H54 (cell line): ENCODE measurements around the gene ABCF2.

ENCODE experiments used
- DNase-seq: peaks from one replicate; pipeline ENCODE4 v3.0.0; 2011; ENCODE audit warnings: low spot score, mixed read lengths; ENCODE audit not compliant: insufficient read length
- FAIRE-seq: peaks from 3 replicates; lab custom pipeline; 2011; peaks lifted over from hg19 to GRCh38; lab: Jason Lieb, UNC
- POLR2A ChIP-seq: IDR thresholded peaks from 2 replicates; pipeline ENCODE4 v1.6.1; 2011; ENCODE audit warnings: low read depth, mild to moderate bottlenecking, low read length

The ABCF2 gene

GRCh38 chr7:151242159-151243044 is 15.4 kb upstream of the ABCF2 start:
- TF ChIP-seq POLR2A = no peak
- no peak for FAIRE-seq
- DNase-seq = no peak

DNA sequence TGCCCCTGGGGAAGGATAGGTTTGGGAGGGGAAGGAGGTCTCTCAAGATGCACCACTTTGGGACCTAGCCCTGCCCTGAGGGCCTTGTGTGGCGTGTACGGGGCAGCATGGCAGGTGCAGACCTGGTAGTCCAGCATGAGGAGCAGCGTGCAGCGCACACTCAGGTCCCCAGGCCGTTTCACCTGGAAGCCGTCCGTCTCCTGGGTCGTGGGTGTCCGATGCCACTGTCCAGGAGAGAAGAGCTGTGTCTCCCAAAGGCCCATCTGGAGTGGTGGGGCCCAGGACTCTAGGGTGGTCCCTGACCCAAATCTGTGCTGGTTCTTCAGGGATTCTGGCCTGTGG is 14.7 kb upstream of the ABCF2 start:
- TF ChIP-seq POLR2A = no peak
- no peak for DNase-seq
- no peak for FAIRE-seq

GRCh38 chr7:151240942-151241754 is 14.1 kb upstream of the ABCF2 start:
- FAIRE-seq (no peak), DNase-seq (no peak)
- no peak for TF ChIP-seq POLR2A

DNA sequence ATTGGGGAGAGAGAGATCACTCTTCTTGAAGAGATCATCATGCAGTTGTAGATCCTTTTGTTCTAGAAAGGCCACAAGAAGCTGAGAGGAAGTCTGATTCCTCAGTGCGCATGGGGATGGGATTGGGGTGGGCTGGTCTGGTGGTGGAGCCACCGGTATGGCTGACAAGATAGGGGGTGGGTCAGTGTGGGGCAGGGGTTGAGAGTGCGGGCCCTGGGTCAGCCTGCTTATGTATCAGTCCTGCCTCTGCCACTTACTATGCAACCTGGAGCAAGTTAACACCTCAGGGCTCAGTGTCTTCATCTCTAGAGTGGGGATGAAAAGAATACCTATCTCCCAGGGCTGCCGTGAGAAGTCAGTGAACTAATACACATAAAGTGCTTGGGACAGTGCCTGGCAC is 13.5 kb upstream of the ABCF2 start:
- FAIRE-seq (no peak), DNase-seq (no peak)
- TF ChIP-seq POLR2A = no peak

DNA sequence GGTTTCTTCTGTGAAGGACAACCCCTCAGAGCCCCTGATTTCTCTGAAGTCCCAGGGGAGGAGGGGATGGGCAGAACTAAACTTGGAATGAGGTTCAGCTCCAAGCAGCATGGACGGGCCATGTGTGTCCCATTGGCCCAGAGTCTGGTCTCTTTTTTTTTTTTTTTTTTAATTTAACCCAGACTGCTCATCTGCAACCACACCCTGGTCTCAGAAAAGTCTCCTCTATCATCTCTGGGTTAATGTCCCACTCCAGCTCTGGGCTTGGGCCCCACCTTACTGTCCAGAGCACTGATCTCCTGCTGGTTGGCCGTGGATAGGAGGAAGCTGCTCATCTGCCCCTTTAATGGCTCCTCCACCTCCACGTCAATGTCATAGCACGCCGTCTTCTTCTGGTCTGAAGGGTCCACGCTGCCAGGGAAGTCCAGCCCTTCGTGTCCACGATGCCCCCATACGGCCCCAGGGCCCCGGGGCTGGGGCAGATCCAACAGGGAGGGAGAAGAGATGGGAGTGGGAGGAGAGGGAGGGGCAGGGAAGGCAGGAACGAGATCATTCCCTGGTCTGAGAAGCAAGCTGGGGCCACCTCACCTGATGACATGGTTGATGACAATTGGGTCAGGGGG is 12.9 kb upstream of the ABCF2 start:
- DNase-seq (no peak), FAIRE-seq (no peak)
- TF ChIP-seq POLR2A = no peak

GRCh38 chr7:151238924-151239836 is 12.2 kb upstream of the ABCF2 start:
- TF ChIP-seq POLR2A = no peak
- FAIRE-seq (no peak), DNase-seq (no peak)

GRCh38 chr7:151238190-151238810 is 11.3 kb upstream of the ABCF2 start:
- DNase-seq (no peak), FAIRE-seq (no peak)
- TF ChIP-seq POLR2A = no peak

DNA sequence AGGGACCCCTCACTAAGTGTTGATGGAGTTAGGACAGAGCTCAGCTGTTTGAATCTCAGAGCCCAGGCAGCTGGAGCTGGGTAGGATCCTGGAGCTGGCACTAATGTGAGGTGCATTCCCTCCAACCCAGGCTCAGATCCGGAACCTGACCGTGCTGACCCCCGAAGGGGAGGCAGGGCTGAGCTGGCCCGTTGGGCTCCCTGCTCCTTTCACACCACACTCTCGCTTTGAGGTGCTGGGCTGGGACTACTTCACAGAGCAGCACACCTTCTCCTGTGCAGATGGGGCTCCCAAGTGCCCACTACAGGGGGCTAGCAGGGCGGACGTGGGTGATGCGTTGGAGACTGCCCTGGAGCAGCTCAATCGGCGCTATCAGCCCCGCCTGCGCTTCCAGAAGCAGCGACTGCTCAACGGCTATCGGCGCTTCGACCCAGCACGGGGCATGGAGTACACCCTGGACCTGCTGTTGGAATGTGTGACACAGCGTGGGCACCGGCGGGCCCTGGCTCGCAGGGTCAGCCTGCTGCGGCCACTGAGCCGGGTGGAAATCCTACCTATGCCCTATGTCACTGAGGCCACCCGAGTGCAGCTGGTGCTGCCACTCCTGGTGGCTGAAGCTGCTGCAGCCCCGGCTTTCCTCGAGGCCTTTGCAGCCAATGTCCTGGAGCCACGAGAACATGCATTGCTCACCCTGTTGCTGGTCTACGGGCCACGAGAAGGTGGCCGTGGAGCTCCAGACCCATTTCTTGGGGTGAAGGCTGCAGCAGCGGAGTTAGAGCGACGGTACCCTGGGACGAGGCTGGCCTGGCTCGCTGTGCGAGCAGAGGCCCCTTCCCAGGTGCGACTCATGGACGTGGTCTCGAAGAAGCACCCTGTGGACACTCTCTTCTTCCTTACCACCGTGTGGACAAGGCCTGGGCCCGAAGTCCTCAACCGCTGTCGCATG is 10.5 kb upstream of the ABCF2 start:
- FAIRE-seq = no peak
- no peak for TF ChIP-seq POLR2A
- DNase-seq = no peak

DNA sequence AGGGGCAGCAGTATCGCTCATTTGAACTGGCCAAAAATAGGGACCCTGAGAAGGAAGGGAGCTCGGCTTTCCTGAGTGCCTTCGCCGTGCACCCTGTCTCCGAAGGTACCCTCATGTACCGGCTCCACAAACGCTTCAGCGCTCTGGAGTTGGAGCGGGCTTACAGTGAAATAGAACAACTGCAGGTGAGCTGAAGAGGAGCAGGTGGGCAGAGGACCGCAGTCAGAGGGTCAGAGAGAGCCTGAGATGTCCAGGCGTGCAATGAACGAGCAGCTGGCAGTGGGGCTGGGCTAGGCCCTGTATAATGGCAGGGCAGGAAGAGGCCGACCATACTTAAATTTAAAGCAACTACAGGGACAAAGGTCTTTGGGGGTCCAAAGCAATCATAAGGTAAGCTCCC is 9.4 kb upstream of the ABCF2 start:
- DNase-seq = no peak
- TF ChIP-seq POLR2A = no peak
- no peak for FAIRE-seq

DNA sequence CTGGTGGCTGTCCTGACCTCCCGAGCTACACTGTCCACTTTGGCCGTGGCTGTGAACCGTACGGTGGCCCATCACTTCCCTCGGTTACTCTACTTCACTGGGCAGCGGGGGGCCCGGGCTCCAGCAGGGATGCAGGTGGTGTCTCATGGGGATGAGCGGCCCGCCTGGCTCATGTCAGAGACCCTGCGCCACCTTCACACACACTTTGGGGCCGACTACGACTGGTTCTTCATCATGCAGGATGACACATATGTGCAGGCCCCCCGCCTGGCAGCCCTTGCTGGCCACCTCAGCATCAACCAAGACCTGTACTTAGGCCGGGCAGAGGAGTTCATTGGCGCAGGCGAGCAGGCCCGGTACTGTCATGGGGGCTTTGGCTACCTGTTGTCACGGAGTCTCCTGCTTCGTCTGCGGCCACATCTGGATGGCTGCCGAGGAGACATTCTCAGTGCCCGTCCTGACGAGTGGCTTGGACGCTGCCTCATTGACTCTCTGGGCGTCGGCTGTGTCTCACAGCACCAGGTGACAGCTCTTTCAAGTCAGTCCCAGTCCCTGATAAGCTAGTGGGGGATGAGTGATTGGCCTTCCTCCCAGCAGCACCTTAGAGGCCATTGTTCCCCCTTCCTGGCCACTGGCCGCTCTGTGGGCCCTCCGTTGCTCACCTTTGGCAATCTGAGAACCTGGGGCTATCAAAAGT is 8.2 kb upstream of the ABCF2 start:
- no peak for TF ChIP-seq POLR2A
- no peak for DNase-seq
- FAIRE-seq = no peak

- no peak for TF ChIP-seq POLR2A
Observed at GRCh38 chr7:151233804-151234203, 6.8 kb upstream of the ABCF2 start.

More at GRCh38 chr7:151233804-151234203, 6.8 kb upstream of the ABCF2 start:
- DNase-seq (no peak), FAIRE-seq (no peak)
